GM18502 (cell line): ENCODE data around the gene RHOT2.
A peak's percentile ranks its signal among the peaks of the same experiment; 100 is the strongest.

Experiments used
- ATAC-seq: cut with Tn5 transposase; IDR thresholded peaks from one replicate; pipeline ENCODE4 v1.9.1; 2021; ENCODE audit warnings: mild to moderate bottlenecking; ENCODE audit not compliant: unreplicated experiment, poor library complexity

The RHOT2 gene

DNA sequence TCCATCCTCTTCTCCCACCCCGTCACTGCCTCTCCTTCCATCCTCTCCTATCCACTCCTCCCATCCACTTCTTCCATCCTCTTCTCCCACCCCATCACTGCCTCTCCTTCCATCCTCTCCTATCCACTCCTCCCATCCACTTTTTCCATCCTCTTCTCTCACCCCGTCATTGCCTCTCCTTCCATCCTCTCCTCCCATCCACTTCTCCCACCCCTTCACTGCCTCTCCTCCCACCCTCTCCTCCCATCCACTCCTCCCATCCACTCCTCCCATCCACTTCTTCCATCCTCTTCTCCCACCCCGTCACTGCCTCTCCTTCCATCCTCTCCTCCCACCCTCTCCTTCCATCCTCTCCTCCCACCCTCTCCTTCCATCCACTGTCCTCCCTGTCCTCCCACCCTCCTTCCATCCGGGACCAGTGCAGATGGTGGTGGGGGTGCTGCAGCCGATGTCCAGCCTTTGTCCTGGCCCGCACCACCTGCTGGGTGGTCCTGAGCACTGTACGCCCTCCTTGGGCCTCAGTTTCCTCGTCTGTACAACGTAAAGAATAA is 36.0 kb upstream of the RHOT2 start:
- no peak for ATAC-seq

GRCh38 chr16:632486-633335 is 35.2 kb upstream of the RHOT2 start:
- no peak for ATAC-seq

DNA sequence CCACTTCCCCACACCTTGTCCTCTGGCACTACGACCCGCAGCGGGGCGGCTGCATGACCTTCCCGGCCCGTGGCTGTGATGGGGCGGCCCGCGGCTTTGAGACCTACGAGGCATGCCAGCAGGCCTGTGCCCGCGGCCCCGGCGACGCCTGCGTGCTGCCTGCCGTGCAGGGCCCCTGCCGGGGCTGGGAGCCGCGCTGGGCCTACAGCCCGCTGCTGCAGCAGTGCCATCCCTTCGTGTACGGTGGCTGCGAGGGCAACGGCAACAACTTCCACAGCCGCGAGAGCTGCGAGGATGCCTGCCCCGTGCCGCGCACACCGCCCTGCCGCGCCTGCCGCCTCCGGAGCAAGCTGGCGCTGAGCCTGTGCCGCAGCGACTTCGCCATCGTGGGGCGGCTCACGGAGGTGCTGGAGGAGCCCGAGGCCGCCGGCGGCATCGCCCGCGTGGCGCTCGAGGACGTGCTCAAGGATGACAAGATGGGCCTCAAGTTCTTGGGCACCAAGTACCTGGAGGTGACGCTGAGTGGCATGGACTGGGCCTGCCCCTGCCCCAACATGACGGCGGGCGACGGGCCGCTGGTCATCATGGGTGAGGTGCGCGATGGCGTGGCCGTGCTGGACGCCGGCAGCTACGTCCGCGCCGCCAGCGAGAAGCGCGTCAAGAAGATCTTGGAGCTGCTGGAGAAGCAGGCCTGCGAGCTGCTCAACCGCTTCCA is 34.4 kb upstream of the RHOT2 start:
- ATAC-seq: no peak

GRCh38 chr16:634051-634670 is 33.8 kb upstream of the RHOT2 start:
- no peak for ATAC-seq

GRCh38 chr16:634996-635395 is 32.9 kb upstream of the RHOT2 start:
- no peak for ATAC-seq

GRCh38 chr16:635573-636205 is 32.2 kb upstream of the RHOT2 start:
- peak; percentile 7 for ATAC-seq

- peak; percentile 70 for ATAC-seq
These were observed 31.5 kb upstream of the RHOT2 start, which contains the start of gene METTL26 for GRCh38 chr16:636206-637080. TSS of gene METTL26 (minus strand) at chr16:636305. CDS start at chr16:636290, 15 bp downstream.

GRCh38 chr16:637081-638018 is 30.6 kb upstream of the RHOT2 start:
- ATAC-seq: no peak

DNA sequence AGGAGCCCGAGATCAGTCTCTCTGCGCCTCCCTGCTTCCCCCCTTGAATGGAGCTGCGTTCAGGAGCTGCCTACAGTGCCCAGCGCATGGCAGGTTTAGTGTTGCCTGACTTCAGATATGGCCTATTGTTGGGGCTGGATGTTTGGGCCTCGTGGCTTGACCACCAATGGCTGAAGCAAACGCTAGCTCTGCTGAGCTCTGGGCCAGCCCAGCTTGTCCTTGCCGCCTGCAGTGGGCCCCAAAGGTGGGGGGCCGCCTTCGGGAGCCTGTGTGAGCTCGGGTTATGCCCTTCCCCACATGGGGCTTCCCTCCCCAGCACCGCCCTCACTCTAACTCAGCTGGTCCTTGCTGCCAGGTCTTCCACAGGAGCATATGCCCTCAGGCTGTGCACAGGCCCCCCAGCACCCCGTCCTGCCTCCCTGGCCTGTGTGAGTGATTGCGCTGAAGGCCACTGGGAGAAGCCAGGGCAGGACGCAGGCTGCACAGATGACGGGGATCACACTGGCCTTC is 29.8 kb upstream of the RHOT2 start:
- no peak for ATAC-seq

GRCh38 chr16:638836-639235 is 29.1 kb upstream of the RHOT2 start:
- no peak for ATAC-seq

- no peak for ATAC-seq
These were observed 27.3 kb upstream of the RHOT2 start for GRCh38 chr16:640614-641013.

DNA sequence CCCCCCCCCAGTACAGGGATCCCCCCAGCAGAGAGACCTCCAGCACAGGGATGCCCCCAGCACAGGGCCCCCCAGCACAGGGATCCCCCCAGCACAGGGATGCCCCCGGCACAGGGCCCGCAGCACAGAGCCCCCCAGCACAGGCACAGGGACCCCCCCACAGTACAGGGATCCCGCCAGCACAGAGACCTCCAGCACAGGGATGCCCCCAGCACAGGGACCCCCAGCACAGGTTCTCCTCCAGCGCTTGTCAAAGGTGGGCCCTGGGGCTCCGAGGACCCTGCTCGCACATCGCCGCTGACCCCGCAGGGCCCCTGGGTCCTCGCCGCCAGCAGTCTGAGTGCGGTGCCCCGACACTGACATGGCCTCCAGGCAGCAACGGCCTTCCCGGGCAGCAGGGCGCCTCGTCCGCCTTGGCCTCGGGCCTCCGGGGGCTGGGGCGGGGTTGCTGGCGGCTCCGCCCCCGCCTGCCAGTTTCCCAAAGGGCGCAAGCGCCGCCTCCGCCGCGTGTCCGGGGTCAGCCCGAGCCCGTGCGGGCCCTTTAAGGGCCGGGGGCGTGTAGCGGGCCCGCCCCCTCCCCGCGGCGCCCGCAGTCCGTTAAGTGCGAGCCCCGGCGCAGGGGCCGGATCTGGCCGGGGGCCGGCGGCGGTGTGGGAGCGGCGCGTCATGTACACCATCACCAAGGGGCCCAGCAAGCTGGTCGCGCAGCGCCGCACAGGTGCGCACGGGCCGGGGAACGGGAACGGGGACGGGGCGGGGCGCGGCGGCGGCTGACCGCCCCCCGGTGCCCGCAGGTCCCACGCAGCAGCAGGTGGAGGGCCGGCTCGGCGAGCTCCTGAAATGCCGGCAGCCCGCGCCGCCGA is 26.4 kb upstream of the RHOT2 start, which contains the start of gene MCRIP2:
TSS of gene MCRIP2 (plus strand) at position 503 of the 863 bp plus-strand sequence. CDS start at position 667, 164 bp downstream.
- peak; percentile 46 for ATAC-seq

GRCh38 chr16:642189-643049 is 25.5 kb upstream of the RHOT2 start:
- peak; percentile 40 for ATAC-seq

GRCh38 chr16:643050-643368 is 24.9 kb upstream of the RHOT2 start:
- no peak for ATAC-seq

GRCh38 chr16:644556-644955 is 23.4 kb upstream of the RHOT2 start:
- no peak for ATAC-seq
